NCI-H1694 treated with DMSO at 0.1 percent for 48 hours (cell line): ENCODE results near the gene NTF4.
"Not testable (repeated sequence)": the region's sequence is repeated elsewhere in the genome, so short reads cannot be mapped to it uniquely, and the experiment has no call there.

Source experiments
- DNase-seq: peaks from one replicate; lab custom pipeline; 2025; lab: John Stamatoyannopoulos, UW

NTF4 gene

GRCh38 chr19:49020931-49021895 is 43.4 kb downstream of the NTF4 start:
- DNase-seq, result no peak

- no peak for DNase-seq
Measured at GRCh38 chr19:49020342-49020741, 44.3 kb downstream of the NTF4 start.

- peak; percentile 12 for DNase-seq
Measured at GRCh38 chr19:49019242-49019932, 45.2 kb downstream of the NTF4 start.

- not testable (repeated sequence) for DNase-seq
Measured at GRCh38 chr19:49018388-49019241, 46.0 kb downstream of the NTF4 start.

- peak; percentile 59 for DNase-seq
Measured at GRCh38 chr19:49017666-49018351, 46.8 kb downstream of the NTF4 start.

- no peak for DNase-seq
Measured at GRCh38 chr19:49017041-49017665, 47.5 kb downstream of the NTF4 start, which contains the start of gene LHB. Gene LHB (minus strand): TSS chr19:49017091. CDS start chr19:49017081, 10 bp downstream.

GRCh38 chr19:49016067-49016839 is 48.4 kb downstream of the NTF4 start:
- no peak for DNase-seq

GRCh38 chr19:49014870-49015255 is 49.8 kb downstream of the NTF4 start:
- no peak for DNase-seq

GRCh38 chr19:49014123-49014869 is 50.3 kb downstream of the NTF4 start:
- DNase-seq, result no peak

- no peak for DNase-seq
Measured at GRCh38 chr19:49011194-49011593, 53.4 kb downstream of the NTF4 start.
